ENCODE measurements around the gene ARRB1.

The ARRB1 gene

DNA sequence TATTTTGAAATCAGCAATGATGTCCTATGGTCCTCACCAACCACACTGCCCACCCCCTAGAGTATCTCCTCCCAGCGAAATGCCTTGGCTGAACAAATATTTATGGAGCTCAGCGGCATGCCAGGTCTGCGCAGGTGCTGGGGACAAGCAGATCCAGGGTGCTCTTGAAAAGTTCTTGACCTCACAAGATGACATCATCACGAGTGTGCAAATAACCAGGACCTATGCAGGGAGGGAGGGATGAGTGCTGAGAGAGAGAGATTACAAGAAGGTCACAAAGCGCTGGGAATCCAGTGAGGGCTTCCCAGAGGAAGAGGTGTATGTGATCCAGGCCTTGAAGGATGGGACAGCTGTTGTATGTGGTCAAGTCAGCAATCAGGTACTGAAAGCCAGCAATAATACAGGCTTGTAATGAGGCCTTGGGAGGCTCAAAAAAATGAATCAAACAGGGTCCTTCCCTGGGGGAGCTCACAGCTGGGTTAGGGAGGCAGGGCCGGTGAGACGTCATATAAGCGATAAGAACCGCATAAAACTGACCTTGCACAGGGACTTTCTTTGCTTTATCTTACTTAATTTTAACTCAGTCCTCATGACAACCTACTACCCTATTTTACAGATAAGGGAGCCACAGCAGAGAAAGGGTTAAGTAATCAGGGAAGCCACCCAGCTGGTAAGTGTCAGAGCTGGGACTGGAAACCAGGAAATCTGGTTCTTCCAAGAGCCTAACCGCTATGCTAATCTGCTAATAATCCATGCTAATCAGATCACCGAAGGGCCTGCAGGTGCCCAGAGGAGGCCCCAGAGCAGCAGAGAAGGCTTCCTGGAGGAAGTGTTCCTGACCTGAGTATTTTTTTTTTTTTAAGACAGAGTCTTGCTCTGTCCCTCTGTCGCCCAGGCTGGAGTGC is 8.2 kb downstream of the ARRB1 start:
- TF ChIP-seq CTCF (IDR thresholded peaks at IDR 0.05), result no peak

GRCh38 chr11:75342231-75342918 is 9.1 kb downstream of the ARRB1 start:
- no peak for TF ChIP-seq CTCF (IDR thresholded peaks at IDR 0.05)

- no peak for TF ChIP-seq CTCF (IDR thresholded peaks at IDR 0.05)
Observed at GRCh38 chr11:75341612-75342011, 9.8 kb downstream of the ARRB1 start.

DNA sequence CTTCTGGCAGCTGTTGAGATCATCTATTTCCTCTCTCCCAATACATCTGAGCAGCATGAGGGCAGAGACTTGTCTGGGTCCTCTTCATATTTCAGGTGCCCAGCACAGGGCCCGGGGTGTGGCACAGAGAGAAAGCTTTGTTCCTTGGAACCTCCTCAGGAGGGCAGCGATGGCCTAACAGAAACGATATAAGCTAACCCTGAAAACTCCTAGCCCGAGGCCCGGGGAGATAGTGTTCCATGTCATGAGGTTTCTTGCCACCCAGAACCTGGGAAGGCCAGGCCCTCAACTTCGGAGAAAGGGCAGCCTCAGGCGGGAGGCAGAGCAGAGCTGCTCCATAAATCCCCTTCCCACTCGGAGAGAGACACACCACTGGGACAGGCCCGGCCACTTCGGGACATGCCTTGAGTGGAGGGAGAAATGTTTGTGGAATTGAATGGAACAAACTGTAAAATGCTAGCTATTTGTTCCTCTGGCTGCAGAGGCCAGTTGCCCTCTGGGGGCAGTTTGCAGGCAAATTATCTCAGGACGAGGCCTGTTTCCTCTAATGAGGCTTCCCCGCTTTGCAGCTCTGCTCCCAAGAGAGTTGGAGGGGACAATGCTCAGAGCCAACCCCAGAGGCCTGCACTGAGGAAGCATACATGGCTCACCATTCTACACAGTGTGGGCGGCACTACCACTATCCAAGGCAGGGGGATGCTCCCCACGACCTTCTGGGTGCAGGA is 11.6 kb downstream of the ARRB1 start:
- TF ChIP-seq CTCF (IDR thresholded peaks at IDR 0.05), result no peak

GRCh38 chr11:75338516-75339208 is 12.8 kb downstream of the ARRB1 start:
- TF ChIP-seq CTCF (IDR thresholded peaks at IDR 0.05), result no peak

- no peak for TF ChIP-seq CTCF (IDR thresholded peaks at IDR 0.05)
Observed at GRCh38 chr11:75337195-75337654, 14.2 kb downstream of the ARRB1 start.

- no peak for TF ChIP-seq CTCF (IDR thresholded peaks at IDR 0.05)
Observed at GRCh38 chr11:75334976-75335375, 16.5 kb downstream of the ARRB1 start.

Data from LNCAP (cell line).